GM12875 (cell line): ENCODE measurements around the gene INPP5A.

ENCODE experiments used
- H3K4me3 ChIP-seq: one replicate; pipeline ENCODE4 v1.5.1; 2011; ENCODE audit warnings: low read depth, low read length, control low read depth
- TF ChIP-seq, protein P1 (sequence below): IDR thresholded peaks from 2 replicates; pipeline ENCODE4 v1.5.1; 2011; ENCODE audit warnings: low read depth, mild to moderate bottlenecking, control low read depth, inconsistent platforms, low read length, moderate library complexity, borderline replicate concordance; ENCODE audit not compliant: insufficient read depth

The INPP5A gene

DNA sequence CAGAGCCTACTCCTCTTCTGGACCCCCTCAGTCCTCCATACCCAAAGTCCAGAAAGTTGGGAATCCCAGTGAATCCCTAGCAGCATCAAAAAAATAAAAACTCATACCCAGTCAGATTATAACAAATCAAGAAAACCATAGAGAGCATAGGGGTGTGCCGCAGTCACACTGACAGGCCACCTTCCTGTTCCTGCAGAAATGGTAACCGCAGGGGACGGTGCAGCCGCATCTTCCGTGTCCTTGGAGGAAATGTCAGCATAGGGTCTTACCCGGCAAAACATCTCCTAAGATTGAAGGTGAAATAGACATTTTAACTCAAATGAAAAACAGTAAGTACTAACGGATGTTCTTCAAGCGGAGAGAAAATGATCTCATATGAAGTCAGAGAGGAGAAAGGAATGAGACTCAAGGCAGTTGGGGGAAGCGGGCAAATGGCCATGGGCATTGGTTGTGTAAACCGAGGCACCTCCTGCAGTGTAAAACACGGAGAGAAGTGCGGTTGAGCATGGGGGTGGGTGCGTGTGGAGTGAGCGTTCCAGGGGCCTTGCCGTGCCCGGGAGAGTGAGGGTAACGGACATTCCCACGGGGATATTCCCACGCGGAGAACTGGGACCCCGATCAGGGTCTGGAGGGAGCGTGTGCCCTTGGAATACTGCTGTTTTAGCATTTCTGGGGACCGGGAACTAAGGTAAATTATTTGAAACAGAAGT is 137.6 kb downstream of the INPP5A start:
- no peak overlapping the region for H3K4me3 ChIP-seq
- TF ChIP-seq, protein P1, sequence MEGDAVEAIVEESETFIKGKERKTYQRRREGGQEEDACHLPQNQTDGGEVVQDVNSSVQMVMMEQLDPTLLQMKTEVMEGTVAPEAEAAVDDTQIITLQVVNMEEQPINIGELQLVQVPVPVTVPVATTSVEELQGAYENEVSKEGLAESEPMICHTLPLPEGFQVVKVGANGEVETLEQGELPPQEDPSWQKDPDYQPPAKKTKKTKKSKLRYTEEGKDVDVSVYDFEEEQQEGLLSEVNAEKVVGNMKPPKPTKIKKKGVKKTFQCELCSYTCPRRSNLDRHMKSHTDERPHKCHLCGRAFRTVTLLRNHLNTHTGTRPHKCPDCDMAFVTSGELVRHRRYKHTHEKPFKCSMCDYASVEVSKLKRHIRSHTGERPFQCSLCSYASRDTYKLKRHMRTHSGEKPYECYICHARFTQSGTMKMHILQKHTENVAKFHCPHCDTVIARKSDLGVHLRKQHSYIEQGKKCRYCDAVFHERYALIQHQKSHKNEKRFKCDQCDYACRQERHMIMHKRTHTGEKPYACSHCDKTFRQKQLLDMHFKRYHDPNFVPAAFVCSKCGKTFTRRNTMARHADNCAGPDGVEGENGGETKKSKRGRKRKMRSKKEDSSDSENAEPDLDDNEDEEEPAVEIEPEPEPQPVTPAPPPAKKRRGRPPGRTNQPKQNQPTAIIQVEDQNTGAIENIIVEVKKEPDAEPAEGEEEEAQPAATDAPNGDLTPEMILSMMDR: no peak

- H3K4me3 ChIP-seq: no peak overlapping the region
- TF ChIP-seq, protein P1: no peak
Observed at GRCh38 chr10:132676193-132676891, 138.8 kb downstream of the INPP5A start.

GRCh38 chr10:132677096-132677472 is 139.5 kb downstream of the INPP5A start:
- no peak overlapping the region for H3K4me3 ChIP-seq
- TF ChIP-seq, protein P1: no peak

- TF ChIP-seq, protein P1: no peak
- H3K4me3 ChIP-seq: no peak overlapping the region
Observed at GRCh38 chr10:132677473-132678227, 140.1 kb downstream of the INPP5A start.

DNA sequence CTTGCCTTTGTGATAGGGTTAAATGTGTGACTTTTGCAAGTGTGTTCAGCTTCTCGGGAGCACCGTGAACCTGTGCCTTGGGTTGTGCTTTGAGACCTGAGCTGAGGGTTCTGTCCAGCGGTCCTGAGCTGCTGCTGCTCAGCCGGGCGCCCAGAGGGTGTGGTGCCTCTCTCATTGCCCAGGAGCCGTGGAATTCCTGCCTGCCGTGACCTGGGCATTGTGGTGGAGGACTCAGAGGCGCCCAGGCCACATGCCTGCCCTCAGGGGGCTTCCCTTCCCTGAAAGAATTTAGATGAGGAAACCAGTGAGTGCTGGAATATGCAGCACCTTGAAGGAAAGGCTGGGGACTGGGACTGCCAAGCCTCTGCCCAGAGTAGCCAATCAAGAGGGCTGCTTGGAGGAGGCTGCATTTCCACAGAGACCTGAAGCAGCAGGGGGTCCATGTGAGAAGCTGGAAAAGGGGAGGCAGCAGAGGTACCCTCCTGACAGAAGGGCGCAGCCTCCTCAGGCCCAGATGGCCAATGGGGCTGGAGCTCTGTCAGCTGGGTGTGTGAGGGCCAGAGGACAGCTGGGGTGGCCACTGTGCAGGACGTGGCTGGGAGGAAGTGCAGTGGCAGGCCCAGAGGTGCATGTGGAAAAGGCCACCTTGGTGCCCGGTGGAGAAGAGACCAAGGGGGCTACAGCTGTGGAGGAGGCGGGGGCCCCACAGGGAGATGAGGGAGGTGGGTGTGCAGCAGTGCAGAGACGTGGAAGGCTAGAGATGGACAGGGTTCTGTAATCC is 141.0 kb downstream of the INPP5A start:
- TF ChIP-seq, protein P1: no peak
- no peak overlapping the region for H3K4me3 ChIP-seq

GRCh38 chr10:132679217-132679595 is 141.6 kb downstream of the INPP5A start:
- no peak overlapping the region for H3K4me3 ChIP-seq
- TF ChIP-seq, protein P1: no peak
